Naive thymus-derived CD4-positive, alpha-beta T cell (primary cell): Measurements from ENCODE around the gene UBN1. TPM values are rescaled to one million over a fixed set of nuclear protein-coding genes. Genes with fewer than 3 reads are reported as not detected.

Source experiments
- ATAC-seq: fragments of 150-1000 bp; cut with Tn5 transposase; 2 replicates; pipeline ENCODE4 v1.10.0; 2021; ENCODE audit warnings: mild to moderate bottlenecking, moderate library complexity
- CTCF ChIA-PET: fragments of 350-600 bp; sonication (Branson Sonifier 250); formaldehyde crosslinking; loops from one replicate; lab custom pipeline; 2021; ENCODE audit warnings: antibody characterized with exemption; lab: Charles Lee
- POLR2A ChIA-PET: fragments of 350-600 bp; sonication (Branson Sonifier 250); formaldehyde crosslinking; loops from one replicate; lab custom pipeline; 2021; ENCODE audit warnings: antibody characterized with exemption, inconsistent platforms; lab: Charles Lee
- DNase-seq, 9 donors: peaks; one replicate each; pipeline versions ENCODE4 v3.0.0 to v3.0.0-alpha.2; 2020 to 2022; ENCODE audit warnings: mixed read lengths in 1 of 9
- H3K27ac ChIP-seq: one replicate; pipeline ENCODE4 v1.7.0; 2013; ENCODE audit warnings: mild to moderate bottlenecking, low read depth, low read length, moderate library complexity
- H3K27me3 ChIP-seq, 2 donors: one replicate each; pipeline ENCODE4 v1.7.0; 2013; ENCODE audit warnings: low read length in 2 of 2, mild to moderate bottlenecking in 2 of 2, moderate library complexity in 2 of 2; ENCODE audit not compliant: control insufficient read depth in 2 of 2, insufficient read depth in 2 of 2
- H3K36me3 ChIP-seq, 3 experiments: 1 replicate in 2 of 3; 2 replicates in 1 of 3; pipeline ENCODE4 v1.7.0; 2013; ENCODE audit warnings: low read length in 3 of 3, mild to moderate bottlenecking in 3 of 3, moderate library complexity in 1 of 3; ENCODE audit not compliant: insufficient read depth in 3 of 3, control insufficient read depth in 2 of 3
- H3K4me1 ChIP-seq, 2 donors: one replicate each; pipeline ENCODE4 v1.7.0; 2013; ENCODE audit warnings: low read length in 2 of 2, mild to moderate bottlenecking in 2 of 2, moderate library complexity in 1 of 2; ENCODE audit not compliant: control insufficient read depth in 2 of 2, insufficient read depth in 2 of 2
- H3K4me3 ChIP-seq: 2 replicates; pipeline ENCODE4 v1.7.0; 2013; ENCODE audit warnings: mild to moderate bottlenecking, low read length
- H3K9me3 ChIP-seq, 3 experiments: 1 replicate in 2 of 3; 2 replicates in 1 of 3; pipeline ENCODE4 v1.7.0; 2013; ENCODE audit warnings: low read length in 3 of 3; ENCODE audit not compliant: control insufficient read depth in 2 of 3
- H3K27ac Mint-ChIP-seq, 9 donors: one replicate each; pipeline ENCODE4 v1.8.0; 2020 to 2022; ENCODE audit warnings: mixed read lengths in 9 of 9, mild to moderate bottlenecking in 8 of 9, moderate library complexity in 5 of 9, inconsistent platforms in 2 of 9
- H3K27me3 Mint-ChIP-seq, 5 donors: one replicate each; pipeline ENCODE4 v1.8.0; 2021 to 2022; ENCODE audit warnings: mixed read lengths in 5 of 5, mild to moderate bottlenecking in 1 of 5
- H3K36me3 Mint-ChIP-seq, 5 donors: one replicate each; pipeline ENCODE4 v1.8.0; 2020 to 2022; ENCODE audit warnings: mixed read lengths in 5 of 5, mild to moderate bottlenecking in 3 of 5, inconsistent platforms in 1 of 5
- H3K4me1 Mint-ChIP-seq, 7 donors: one replicate each; pipeline ENCODE4 v1.8.0; 2020 to 2022; ENCODE audit warnings: mixed read lengths in 7 of 7, mild to moderate bottlenecking in 3 of 7, inconsistent platforms in 1 of 7
- H3K4me3 Mint-ChIP-seq, 10 donors: one replicate each; pipeline ENCODE4 v1.8.0; 2020 to 2022; ENCODE audit warnings: mild to moderate bottlenecking in 10 of 10, mixed read lengths in 10 of 10, moderate library complexity in 6 of 10, inconsistent platforms in 2 of 10
- H3K9me3 Mint-ChIP-seq, 11 donors: one replicate each; pipeline ENCODE4 v1.8.0; 2020 to 2022; ENCODE audit warnings: mixed read lengths in 11 of 11, mild to moderate bottlenecking in 4 of 11, inconsistent platforms in 1 of 11, moderate library complexity in 1 of 11
- intact Hi-C, 2 donors: fragments of 100-400 bp; cut with micrococcal nuclease; formaldehyde crosslinking; loops; one replicate each; pipeline ENCODE4 v1.15.1; 2023
- polyA plus RNA-seq, 2 donors: library from polyadenylated mRNA; unstranded; fragments of 300-500 nt; fragmentation: Illumina TruSeq; gene quantifications; one replicate each; pipeline ENCODE4 v1.2.3, GENCODE V29; 2021
- total RNA-seq, 6 experiments: library from RNA in 5 of 6; stranded (reverse) in 5 of 6; gene quantifications; 1 replicate in 5 of 6; 2 replicates in 1 of 6; pipeline ENCODE4 v1.2.3 and lab custom pipeline; 2021 to 2026

UBN1 gene
- total and polyA plus RNA-seq, 7 experiments from 2014 or later = 11.0 to 58.7 (median 40.0) TPM

DNA sequence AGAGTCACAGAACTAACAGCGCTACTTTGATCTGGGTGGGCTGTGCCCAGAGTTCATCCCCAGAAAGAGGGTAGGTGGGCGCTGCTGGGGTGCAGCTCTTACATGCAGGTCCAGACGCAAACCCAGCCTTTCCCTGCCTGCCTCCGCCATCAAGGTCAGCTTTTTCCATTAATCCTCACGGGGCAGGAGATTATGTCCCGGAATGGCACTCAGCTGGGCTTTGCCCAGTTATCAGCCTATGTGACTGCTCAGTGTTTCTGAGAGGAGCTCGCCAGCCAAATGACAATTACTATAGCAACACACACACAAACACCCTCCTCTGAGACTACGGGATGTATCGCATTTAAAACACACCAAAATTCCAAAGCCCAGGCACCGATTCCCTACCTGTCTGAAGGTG lies 20.3 kb upstream of the UBN1 start:
- DNase-seq (no peak), ATAC-seq (no peak)
- ChIA-PET CTCF (no interaction called here), POLR2A (interaction anchor here (0.6 kb wide), 1 partner anchor 17 kb away, joined by 3 read pairs; no protein-coding TSS in a partner anchor)
- peaks cover 0 to 19% (median 6%) of the 10 kb centered on the region in 7 donors for H3K4me1 Mint-ChIP-seq
- H3K4me3 ChIP-seq = no peak overlapping the region
- no peak overlapping the region for H3K27ac ChIP-seq
- no peak overlapping the region for H3K4me3 Mint-ChIP-seq
- H3K36me3 ChIP-seq = peaks cover 16 to 91% (median 34%) of the 10 kb centered on the region in 3 experiments
- intact Hi-C loops = no loop called here
- peaks cover 18 to 37% (median 25%) of the 10 kb centered on the region in 5 donors for H3K36me3 Mint-ChIP-seq
- no peak overlapping the region for H3K27ac Mint-ChIP-seq
- no peaks in the 10 kb centered on the region for H3K27me3 Mint-ChIP-seq
- H3K4me1 ChIP-seq = no peaks in the 10 kb centered on the region
- no peaks in the 10 kb centered on the region for H3K9me3 ChIP-seq
- no peaks in the 10 kb centered on the region for H3K9me3 Mint-ChIP-seq
- H3K27me3 ChIP-seq = no peaks in the 10 kb centered on the region

DNA sequence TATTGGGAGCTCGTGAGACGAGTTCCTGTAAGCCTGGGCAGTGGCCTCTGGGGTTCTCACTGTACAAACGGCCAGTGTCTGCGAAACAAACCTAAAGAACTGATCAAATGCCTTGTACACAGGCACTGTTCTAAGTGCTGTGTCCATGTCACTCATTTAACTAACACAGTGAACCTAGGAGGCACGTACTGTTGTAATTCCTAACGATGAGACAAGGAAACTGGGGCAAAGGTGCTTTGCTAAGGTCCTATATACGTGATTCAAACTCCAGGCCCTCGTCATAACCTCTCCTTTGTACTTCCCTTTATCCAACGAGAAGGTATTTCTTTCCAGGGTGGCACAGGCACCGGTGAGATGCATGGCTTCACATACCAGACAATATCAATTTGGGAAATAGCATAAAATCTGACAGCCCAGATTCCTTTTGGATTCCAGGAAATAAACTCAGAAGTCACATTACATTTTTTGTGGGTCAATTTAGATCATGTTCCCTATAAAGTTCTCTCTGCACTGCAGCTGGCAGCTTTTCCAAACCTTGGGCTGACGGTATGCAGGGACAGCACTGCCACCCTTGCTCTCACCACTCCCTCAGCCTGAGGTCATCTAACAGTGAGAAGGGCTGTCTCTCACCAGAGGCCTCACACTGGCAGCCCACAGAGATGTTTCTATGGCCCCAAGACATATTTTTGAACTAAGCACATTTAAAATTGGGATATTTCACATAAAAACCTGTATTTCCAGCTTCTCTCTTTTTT lies 18.5 kb upstream of the UBN1 start:
- POLR2A ChIA-PET = no interaction called here
- Histone ChIP-seq H3K36me3 (peaks cover 18 to 91% (median 27%) of the 10 kb centered on the region in 3 experiments), H3K27ac (no peak overlapping the region), H3K4me3 (no peak overlapping the region), H3K4me1 (no peaks in the 10 kb centered on the region), H3K27me3 (no peaks in the 10 kb centered on the region), H3K9me3 (no peaks in the 10 kb centered on the region)
- CTCF ChIA-PET = no interaction called here
- Mint-ChIP-seq H3K4me1 (peaks cover 2 to 25% (median 7%) of the 10 kb centered on the region in 7 donors), H3K36me3 (peaks cover 20 to 48% (median 28%) of the 10 kb centered on the region in 5 donors), H3K9me3 (no peaks in the 10 kb centered on the region), H3K27me3 (no peaks in the 10 kb centered on the region), H3K27ac (no peak overlapping the region), H3K4me3 (no peak overlapping the region)
- intact Hi-C loops = no loop called here
- ATAC-seq = no peak
- no peak for DNase-seq

DNA sequence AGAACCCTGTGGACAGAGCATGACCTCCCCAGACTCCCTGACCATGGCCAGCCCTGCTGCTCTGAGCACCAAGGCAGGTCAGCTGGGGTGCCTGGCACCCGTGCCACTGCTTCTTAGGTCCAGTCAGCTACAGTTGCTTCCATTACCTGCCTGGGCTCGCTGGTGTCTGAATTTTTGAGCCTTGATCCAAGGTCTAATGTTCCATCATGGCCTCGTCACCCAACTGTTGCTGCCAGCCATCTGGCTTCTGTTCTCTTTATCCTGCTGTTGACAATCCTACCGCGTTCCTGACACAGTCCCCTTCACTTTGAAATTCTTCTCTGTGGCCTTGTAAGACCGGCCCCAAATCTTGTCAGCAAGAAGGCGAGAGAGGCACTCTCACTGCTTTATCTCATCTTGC lies 16.9 kb upstream of the UBN1 start:
- Histone ChIP-seq H3K36me3 (peaks cover 20 to 86% (median 23%) of the 10 kb centered on the region in 3 experiments), H3K4me1 (no peaks in the 10 kb centered on the region), H3K27ac (no peak overlapping the region), H3K9me3 (no peaks in the 10 kb centered on the region), H3K27me3 (no peaks in the 10 kb centered on the region), H3K4me3 (no peak overlapping the region)
- ChIA-PET POLR2A (no interaction called here), CTCF (interaction anchor here (0.7 to 0.8 kb wide), 2 partner anchors 164 to 502 kb away, joined by 4 to 7 read pairs; no protein-coding TSS in a partner anchor)
- H3K27me3 Mint-ChIP-seq = no peaks in the 10 kb centered on the region
- peaks cover 14 to 39% (median 26%) of the 10 kb centered on the region in 5 donors for H3K36me3 Mint-ChIP-seq
- intact Hi-C loops = no loop called here
- no peak overlapping the region for H3K4me3 Mint-ChIP-seq
- peak overlapping the region in 2 of 9 donors; percentile 28 to 74 for H3K27ac Mint-ChIP-seq
- peaks cover 4 to 17% (median 7%) of the 10 kb centered on the region in 7 donors for H3K4me1 Mint-ChIP-seq
- no peak for ATAC-seq
- no peaks in the 10 kb centered on the region for H3K9me3 Mint-ChIP-seq
- no peak for DNase-seq

DNA sequence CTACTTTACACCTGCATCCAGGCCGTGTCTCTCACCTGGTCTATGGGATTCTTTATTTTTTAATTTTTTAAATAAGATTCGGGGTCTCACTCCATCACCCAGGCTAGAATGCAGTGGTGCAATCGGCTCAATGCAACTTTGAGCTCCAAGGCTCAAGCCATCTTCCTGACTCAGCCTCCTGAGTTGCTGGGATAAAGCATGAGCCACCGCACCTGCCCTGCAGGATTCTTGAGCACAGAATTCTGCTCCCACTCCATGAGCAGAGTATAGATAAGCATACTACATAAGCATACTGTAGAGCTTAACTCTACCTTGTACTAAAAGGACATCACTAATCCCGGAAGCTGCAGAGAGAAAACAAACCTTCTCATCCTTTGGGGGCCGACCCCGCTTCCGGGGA lies 15.7 kb upstream of the UBN1 start:
- ChIA-PET CTCF (no interaction called here), POLR2A (no interaction called here)
- H3K9me3 Mint-ChIP-seq = no peaks in the 10 kb centered on the region
- Histone ChIP-seq H3K9me3 (no peaks in the 10 kb centered on the region), H3K4me1 (no peaks in the 10 kb centered on the region), H3K4me3 (no peak overlapping the region), H3K27me3 (no peaks in the 10 kb centered on the region), H3K36me3 (peaks cover 20 to 81% (median 23%) of the 10 kb centered on the region in 3 experiments), H3K27ac (no peak overlapping the region)
- intact Hi-C loops = no loop called here
- peaks cover 4 to 20% (median 11%) of the 10 kb centered on the region in 7 donors for H3K4me1 Mint-ChIP-seq
- ATAC-seq (no peak), DNase-seq (no peak)
- H3K36me3 Mint-ChIP-seq = peaks cover 17 to 43% (median 28%) of the 10 kb centered on the region in 5 donors
- no peak overlapping the region for H3K4me3 Mint-ChIP-seq
- no peaks in the 10 kb centered on the region for H3K27me3 Mint-ChIP-seq
- no peak overlapping the region for H3K27ac Mint-ChIP-seq

DNA sequence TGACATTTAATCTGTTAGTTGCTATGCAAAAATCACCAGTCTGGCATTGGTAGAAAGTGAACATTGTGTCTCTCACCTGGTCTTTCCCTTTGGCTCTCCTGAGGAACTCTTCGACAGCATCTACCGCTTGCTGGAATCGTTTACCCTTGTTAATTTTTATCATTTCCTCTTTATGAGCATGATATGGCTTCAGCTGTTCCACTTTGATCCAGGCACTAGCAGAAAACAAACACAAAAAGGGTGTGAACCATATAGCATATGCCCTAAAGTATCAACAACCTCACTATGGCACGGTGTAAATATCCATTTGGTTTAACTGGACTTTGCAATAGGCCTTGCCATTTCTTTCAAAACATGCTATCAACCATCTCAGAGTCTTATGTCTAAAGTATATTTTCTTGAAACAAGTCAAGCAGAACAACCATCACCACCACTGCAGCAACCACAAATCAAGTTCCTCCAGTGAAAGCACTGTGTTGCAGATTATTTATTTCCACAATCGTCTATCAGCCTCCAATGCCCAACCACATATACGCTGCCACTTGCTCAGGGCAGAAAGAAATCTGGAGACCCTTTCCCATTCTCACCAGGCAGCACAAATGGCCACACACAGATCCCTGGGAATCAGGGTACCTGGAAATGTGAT lies 14.5 kb upstream of the UBN1 start:
- peak overlapping the region in 1 of 9 donors; percentile 51 for H3K27ac Mint-ChIP-seq
- ATAC-seq (no peak), DNase-seq (no peak)
- Histone ChIP-seq H3K27ac (no peak overlapping the region), H3K4me1 (no peaks in the 10 kb centered on the region), H3K36me3 (peaks cover 20 to 69% (median 23%) of the 10 kb centered on the region in 3 experiments), H3K9me3 (no peaks in the 10 kb centered on the region), H3K27me3 (no peaks in the 10 kb centered on the region), H3K4me3 (no peak overlapping the region)
- ChIA-PET CTCF (no interaction called here), POLR2A (interaction anchor here (0.6 kb wide), 1 partner anchor 22 kb away, joined by 3 read pairs; no protein-coding TSS in a partner anchor)
- no peaks in the 10 kb centered on the region for H3K9me3 Mint-ChIP-seq
- H3K27me3 Mint-ChIP-seq = no peaks in the 10 kb centered on the region
- no peak overlapping the region for H3K4me3 Mint-ChIP-seq
- H3K36me3 Mint-ChIP-seq = peaks cover 17 to 42% (median 27%) of the 10 kb centered on the region in 5 donors
- peaks cover 4 to 20% (median 14%) of the 10 kb centered on the region in 7 donors for H3K4me1 Mint-ChIP-seq
- intact Hi-C loops = no loop called here

DNA sequence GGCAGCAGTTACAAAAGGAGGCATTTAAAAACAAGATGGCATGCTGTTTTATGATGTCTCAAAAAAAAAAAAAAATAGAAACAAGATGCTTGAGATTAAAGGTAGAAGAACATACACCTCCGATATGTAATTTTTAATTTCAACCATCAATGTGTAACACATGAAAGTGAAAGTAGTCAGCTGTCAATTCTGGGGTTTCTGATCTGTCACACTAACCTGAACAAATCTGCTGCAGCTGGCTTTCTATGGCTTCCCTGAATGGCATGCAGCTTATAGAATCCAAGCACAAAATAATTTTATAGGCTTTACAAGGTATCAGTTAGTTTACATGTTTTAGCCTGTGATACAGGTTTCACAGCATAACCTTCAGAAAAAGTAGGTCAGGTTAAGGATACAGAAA lies 13.7 kb upstream of the UBN1 start:
- no peaks in the 10 kb centered on the region for H3K27me3 Mint-ChIP-seq
- peaks cover 17 to 42% (median 26%) of the 10 kb centered on the region in 5 donors for H3K36me3 Mint-ChIP-seq
- DNase-seq (no peak), ATAC-seq (no peak)
- ChIA-PET POLR2A (no interaction called here), CTCF (interaction anchor here (0.7 kb wide), 1 partner anchor 561 kb away, joined by 3 read pairs; the partner anchor contains the start of gene TFAP4)
- intact Hi-C loops = no loop called here
- H3K9me3 ChIP-seq = no peaks in the 10 kb centered on the region
- peaks cover 4 to 20% (median 14%) of the 10 kb centered on the region in 7 donors for H3K4me1 Mint-ChIP-seq
- H3K27ac Mint-ChIP-seq = no peak overlapping the region
- no peaks in the 10 kb centered on the region for H3K9me3 Mint-ChIP-seq
- no peak overlapping the region for H3K4me3 Mint-ChIP-seq
- no peak overlapping the region for H3K27ac ChIP-seq
- H3K36me3 ChIP-seq = peaks cover 20 to 71% (median 23%) of the 10 kb centered on the region in 3 experiments
- no peak overlapping the region for H3K4me3 ChIP-seq
- H3K4me1 ChIP-seq = no peaks in the 10 kb centered on the region
- H3K27me3 ChIP-seq = no peaks in the 10 kb centered on the region
